LNCaP clone FGC (cell line): ENCODE results near the gene PSMD8.

ENCODE experiments used
- DNase-seq: peaks from one replicate; pipeline ENCODE4 v3.0.0-alpha.2; 2011; ENCODE audit warnings: low read depth
- H3K4me3 ChIP-seq: 2 replicates; pipeline ENCODE4 v1.5.1; 2011; ENCODE audit warnings: mild to moderate bottlenecking, low read depth, low read length, control low read depth
- TF ChIP-seq, protein P1 (sequence below): IDR thresholded peaks from 2 replicates; pipeline ENCODE4 v1.5.1; 2012; ENCODE audit warnings: mild to moderate bottlenecking; ENCODE audit not compliant: control insufficient read depth, insufficient read depth; ENCODE audit errors: extremely low read depth

PSMD8 gene

DNA sequence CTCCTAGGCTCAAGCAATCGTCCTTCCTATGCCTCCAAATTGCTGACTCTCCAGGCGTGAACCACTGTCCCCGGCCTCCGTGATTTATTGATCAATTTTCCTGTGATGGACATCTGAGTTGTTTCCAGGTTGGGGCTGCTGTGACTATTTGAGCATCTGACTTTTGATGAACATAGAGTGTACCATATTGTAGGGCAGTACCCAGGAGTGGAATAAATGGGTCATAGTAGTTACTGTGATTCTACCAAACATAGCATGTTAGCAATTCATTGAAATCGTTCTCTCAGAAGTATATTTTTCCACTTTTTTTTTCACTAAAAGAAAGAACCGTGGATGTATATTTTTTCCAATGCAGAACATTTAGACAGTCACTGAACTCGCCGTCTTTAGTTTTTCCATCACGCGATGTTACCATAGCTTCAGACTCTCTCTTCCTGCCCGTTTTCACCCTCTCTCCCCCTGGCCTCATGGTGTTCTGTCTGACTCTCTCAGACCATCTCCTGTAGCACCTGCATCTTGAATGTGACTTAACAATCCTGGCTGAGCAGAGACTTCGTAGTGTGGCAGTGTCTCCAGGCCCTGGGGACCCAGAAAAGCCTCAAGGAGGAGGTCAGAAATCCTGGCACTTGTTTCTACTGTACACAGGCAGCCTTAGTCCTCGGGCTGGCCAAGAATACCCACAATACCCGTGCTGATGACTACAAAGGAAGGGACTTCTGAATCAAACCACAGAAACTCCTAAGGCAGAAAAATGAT is 54.9 kb downstream of the PSMD8 start:
- DNase-seq = no peak
- no peak overlapping the region for H3K4me3 ChIP-seq
- TF ChIP-seq, protein P1, sequence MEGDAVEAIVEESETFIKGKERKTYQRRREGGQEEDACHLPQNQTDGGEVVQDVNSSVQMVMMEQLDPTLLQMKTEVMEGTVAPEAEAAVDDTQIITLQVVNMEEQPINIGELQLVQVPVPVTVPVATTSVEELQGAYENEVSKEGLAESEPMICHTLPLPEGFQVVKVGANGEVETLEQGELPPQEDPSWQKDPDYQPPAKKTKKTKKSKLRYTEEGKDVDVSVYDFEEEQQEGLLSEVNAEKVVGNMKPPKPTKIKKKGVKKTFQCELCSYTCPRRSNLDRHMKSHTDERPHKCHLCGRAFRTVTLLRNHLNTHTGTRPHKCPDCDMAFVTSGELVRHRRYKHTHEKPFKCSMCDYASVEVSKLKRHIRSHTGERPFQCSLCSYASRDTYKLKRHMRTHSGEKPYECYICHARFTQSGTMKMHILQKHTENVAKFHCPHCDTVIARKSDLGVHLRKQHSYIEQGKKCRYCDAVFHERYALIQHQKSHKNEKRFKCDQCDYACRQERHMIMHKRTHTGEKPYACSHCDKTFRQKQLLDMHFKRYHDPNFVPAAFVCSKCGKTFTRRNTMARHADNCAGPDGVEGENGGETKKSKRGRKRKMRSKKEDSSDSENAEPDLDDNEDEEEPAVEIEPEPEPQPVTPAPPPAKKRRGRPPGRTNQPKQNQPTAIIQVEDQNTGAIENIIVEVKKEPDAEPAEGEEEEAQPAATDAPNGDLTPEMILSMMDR = no peak

DNA sequence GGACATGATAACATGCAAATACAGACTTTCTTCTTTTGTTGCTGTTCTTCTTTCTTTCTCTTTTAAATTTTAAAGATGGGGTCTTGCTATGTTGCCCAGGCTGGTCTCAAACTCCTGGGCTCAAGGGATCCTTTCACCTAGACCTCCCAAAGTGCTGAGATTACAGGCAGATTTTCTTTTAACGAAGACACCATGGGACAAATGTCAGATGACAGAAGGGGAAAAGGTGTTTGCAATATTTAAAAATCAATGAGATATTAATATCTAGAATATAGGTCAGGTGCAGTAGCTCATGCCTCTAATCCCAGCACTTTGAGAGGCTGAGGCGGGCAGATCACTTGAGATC is 55.4 kb downstream of the PSMD8 start:
- TF ChIP-seq, protein P1 = no peak
- DNase-seq = no peak
- no peak overlapping the region for H3K4me3 ChIP-seq

DNA sequence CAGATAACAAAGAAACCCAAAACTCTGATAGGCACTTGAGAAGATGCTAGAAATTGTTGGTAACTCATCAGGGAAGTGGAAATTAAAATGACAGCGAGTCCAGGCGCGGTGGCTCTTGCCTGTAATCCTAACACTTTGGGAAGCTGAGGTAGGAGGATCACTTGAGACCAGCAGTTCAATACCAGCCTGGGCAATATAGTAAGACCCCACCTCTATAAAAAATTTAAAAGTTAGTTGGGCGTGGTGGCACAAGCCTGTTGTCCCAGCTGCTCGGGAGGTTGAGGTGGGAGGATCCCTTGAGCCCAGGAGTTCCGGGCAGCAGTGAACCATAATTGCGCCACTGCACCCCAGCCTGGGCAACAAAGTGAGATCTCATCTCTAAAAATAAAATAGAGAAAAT is 56.6 kb downstream of the PSMD8 start:
- H3K4me3 ChIP-seq = no peak overlapping the region
- TF ChIP-seq, protein P1 = no peak
- DNase-seq = no peak

DNA sequence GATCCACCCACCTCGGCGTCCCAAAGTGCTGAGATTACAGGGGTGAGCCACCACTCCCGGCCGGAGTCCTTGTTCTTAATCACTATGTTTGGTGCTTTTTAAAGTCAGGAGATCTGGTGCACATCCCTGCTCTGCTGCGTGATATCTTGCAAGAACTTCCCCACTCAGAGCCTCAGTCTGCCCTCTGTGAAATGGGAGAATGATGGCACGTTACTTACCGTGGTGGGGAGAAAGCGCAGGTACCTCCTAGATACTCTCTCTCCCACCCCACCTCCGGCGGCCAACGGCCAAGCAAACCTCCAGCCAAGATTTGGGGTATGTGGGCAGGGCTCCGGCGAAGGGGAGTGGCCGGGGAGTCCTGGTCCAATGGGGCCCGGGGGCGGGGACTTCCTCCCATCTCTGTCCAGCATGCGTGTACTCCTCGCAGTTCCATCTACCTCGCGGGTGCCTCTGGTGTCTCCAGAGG is 58.9 kb downstream of the PSMD8 start, which contains the start of gene RYR1:
TSS of gene RYR1 (plus strand) at position 424 of the 466 bp plus-strand sequence. CDS start 139 bp downstream, outside the sequence.
- no peak for DNase-seq
- no peak within 1 kb of the TSS for H3K4me3 ChIP-seq
- TF ChIP-seq, protein P1 = no peak
